HCEC 1CT (cell line): Measurements from ENCODE around the gene CASP6.

Experiments
- DNase-seq: peaks from one replicate; pipeline ENCODE4 v3.0.0-alpha.2; 2017

The CASP6 gene

GRCh38 chr4:109702950-109703663 is at the start of gene CASP6:
Gene CASP6, minus strand, starts transcription at chr4:109703445. Its CDS starts 50 bp downstream, at chr4:109703395.
- peak; percentile 63 for DNase-seq

GRCh38 chr4:109752525-109752924 is 49.3 kb upstream of the CASP6 start:
- no peak for DNase-seq

- DNase-seq, result no peak
Observed at GRCh38 chr4:109751852-109752251, 48.6 kb upstream of the CASP6 start.

GRCh38 chr4:109750652-109751244 is 47.5 kb upstream of the CASP6 start:
- no peak for DNase-seq

- no peak for DNase-seq
Observed at GRCh38 chr4:109749388-109750082, 46.3 kb upstream of the CASP6 start.

GRCh38 chr4:109748114-109748513 is 44.9 kb upstream of the CASP6 start:
- no peak for DNase-seq

- DNase-seq, result no peak
Observed at GRCh38 chr4:109746728-109747127, 43.5 kb upstream of the CASP6 start.

GRCh38 chr4:109745830-109746229 is 42.6 kb upstream of the CASP6 start:
- DNase-seq, result no peak

GRCh38 chr4:109739547-109739946 is 36.3 kb upstream of the CASP6 start:
- DNase-seq, result no peak

- DNase-seq, result no peak
Observed at GRCh38 chr4:109738104-109738872, 35.0 kb upstream of the CASP6 start.

- no peak for DNase-seq
Observed at GRCh38 chr4:109735566-109736365, 32.5 kb upstream of the CASP6 start.

- no peak for DNase-seq
Observed at GRCh38 chr4:109733728-109734127, 30.5 kb upstream of the CASP6 start.

GRCh38 chr4:109730619-109731545 is 27.6 kb upstream of the CASP6 start:
- no peak for DNase-seq

GRCh38 chr4:109729718-109730618 is 26.7 kb upstream of the CASP6 start, which contains the start of gene PLA2G12A:
Gene PLA2G12A, minus strand, starts transcription at chr4:109730070. Its CDS starts 261 bp downstream, at chr4:109729809.
- DNase-seq, result peak; percentile 37

GRCh38 chr4:109729117-109729717 is 26.0 kb upstream of the CASP6 start:
- no peak for DNase-seq

GRCh38 chr4:109728385-109728784 is 25.1 kb upstream of the CASP6 start:
- DNase-seq, result no peak

- no peak for DNase-seq
Observed at GRCh38 chr4:109723110-109723509, 19.9 kb upstream of the CASP6 start.

- no peak for DNase-seq
Observed at GRCh38 chr4:109722357-109722756, 19.1 kb upstream of the CASP6 start.

GRCh38 chr4:109721033-109721432 is 17.8 kb upstream of the CASP6 start:
- DNase-seq, result peak; percentile 27

GRCh38 chr4:109719604-109720003 is 16.4 kb upstream of the CASP6 start:
- DNase-seq, result no peak
